ENCODE measurements around the gene ARV1.
"Not testable (repeated sequence)": the region's sequence is repeated elsewhere in the genome, so short reads cannot be mapped to it uniquely, and the experiment has no call there.

ARV1 gene

GRCh38 chr1:231027971-231028370 is 49.1 kb downstream of the ARV1 start:
- TF ChIP-seq, protein P1, sequence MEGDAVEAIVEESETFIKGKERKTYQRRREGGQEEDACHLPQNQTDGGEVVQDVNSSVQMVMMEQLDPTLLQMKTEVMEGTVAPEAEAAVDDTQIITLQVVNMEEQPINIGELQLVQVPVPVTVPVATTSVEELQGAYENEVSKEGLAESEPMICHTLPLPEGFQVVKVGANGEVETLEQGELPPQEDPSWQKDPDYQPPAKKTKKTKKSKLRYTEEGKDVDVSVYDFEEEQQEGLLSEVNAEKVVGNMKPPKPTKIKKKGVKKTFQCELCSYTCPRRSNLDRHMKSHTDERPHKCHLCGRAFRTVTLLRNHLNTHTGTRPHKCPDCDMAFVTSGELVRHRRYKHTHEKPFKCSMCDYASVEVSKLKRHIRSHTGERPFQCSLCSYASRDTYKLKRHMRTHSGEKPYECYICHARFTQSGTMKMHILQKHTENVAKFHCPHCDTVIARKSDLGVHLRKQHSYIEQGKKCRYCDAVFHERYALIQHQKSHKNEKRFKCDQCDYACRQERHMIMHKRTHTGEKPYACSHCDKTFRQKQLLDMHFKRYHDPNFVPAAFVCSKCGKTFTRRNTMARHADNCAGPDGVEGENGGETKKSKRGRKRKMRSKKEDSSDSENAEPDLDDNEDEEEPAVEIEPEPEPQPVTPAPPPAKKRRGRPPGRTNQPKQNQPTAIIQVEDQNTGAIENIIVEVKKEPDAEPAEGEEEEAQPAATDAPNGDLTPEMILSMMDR (IDR thresholded peaks at IDR 0.05; ENCODE audit: extremely low read depth, insufficient read depth, missing control alignments), result no peak
- no peak for DNase-seq (ENCODE audit: low spot score)
- in situ Hi-C loops (cut with MboI; ENCODE audit: low pct_unique_long_range_greater_than_20kb, low sequenced_read_pairs, unreplicated experiment), result no loop called here

GRCh38 chr1:231028682-231029081 is 49.8 kb downstream of the ARV1 start:
- TF ChIP-seq, protein P1 (IDR thresholded peaks at IDR 0.05; ENCODE audit: extremely low read depth, insufficient read depth, missing control alignments), result no peak
- in situ Hi-C loops (cut with MboI; ENCODE audit: low pct_unique_long_range_greater_than_20kb, low sequenced_read_pairs, unreplicated experiment), result no loop called here

DNA sequence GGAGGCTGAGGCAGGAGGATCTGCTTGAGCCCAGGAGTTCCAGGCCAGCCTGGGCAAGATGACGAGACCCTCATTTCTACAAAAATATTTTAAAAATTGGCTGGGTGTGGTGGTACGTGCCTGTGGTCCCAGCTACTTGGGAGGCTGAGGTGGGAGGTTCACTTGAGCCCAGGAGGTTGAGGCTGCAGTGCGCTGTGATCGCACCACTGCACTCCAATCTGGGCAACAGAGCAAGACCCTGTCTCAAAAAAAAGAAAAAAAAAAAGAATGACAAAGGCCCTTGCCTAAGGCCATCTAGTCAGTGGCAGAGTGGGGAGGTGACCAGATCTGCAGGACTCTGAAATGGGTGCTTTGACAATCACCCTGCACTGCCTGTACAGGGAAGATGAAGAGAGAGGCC is 50.4 kb downstream of the ARV1 start:
- in situ Hi-C loops (cut with MboI; ENCODE audit: low pct_unique_long_range_greater_than_20kb, low sequenced_read_pairs, unreplicated experiment); DNase-seq (ENCODE audit: low spot score): not testable (repeated sequence)

More at GRCh38 chr1:231028682-231029081, 49.8 kb downstream of the ARV1 start:
- DNase-seq (ENCODE audit: low spot score), result no peak

DNA sequence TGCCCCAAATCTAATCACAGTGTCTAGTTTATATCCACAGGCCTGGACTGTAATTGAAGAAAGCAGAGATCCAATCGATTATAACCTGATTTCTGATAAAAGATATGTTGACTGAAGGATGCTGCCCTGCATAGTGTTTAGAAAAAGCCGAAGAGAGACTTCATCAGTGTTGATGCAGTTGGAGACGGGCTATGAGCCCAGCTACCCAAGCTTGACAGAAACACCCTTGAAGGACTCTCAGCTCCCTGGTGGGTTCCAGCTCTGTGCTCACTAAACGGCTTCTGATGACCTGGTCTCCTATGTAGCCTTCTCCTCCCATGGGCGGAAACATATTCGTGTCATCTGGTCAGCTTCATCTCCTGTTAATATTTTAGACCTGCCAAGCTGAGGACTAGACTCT is 50.9 kb downstream of the ARV1 start:
- in situ Hi-C loops (cut with MboI; ENCODE audit: low pct_unique_long_range_greater_than_20kb, low sequenced_read_pairs, unreplicated experiment), result no loop called here
- no peak for DNase-seq (ENCODE audit: low spot score)
- TF ChIP-seq, protein P1 (IDR thresholded peaks at IDR 0.05; ENCODE audit: extremely low read depth, insufficient read depth, missing control alignments), result no peak

DNA sequence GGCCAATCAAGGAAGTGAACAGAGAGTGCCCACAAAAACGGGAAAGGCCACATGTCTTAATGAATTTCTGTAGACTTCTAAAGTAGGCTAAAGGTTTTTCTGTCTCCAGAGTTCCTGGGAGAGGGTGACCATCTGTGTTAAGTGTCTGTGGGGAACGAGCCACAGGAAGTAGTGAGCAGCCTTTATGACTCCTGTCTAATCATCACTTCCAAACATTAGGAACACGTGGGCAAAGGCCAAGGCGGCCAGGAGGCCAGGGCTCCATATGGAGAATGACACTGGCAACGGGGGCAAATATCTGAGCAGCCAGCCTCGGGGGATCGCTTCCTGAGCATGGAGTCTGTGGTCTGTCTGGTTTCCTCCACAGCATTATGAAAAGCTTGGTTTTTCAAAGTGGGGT is 54.1 kb downstream of the ARV1 start:
- in situ Hi-C loops (cut with MboI; ENCODE audit: low pct_unique_long_range_greater_than_20kb, low sequenced_read_pairs, unreplicated experiment), result no loop called here
- no peak for DNase-seq (ENCODE audit: low spot score)
- TF ChIP-seq, protein P1 (IDR thresholded peaks at IDR 0.05; ENCODE audit: extremely low read depth, insufficient read depth, missing control alignments), result no peak

GRCh38 chr1:231035799-231036198 is 56.9 kb downstream of the ARV1 start:
- DNase-seq (ENCODE audit: low spot score), result no peak
- in situ Hi-C loops (cut with MboI; ENCODE audit: low pct_unique_long_range_greater_than_20kb, low sequenced_read_pairs, unreplicated experiment), result no loop called here
- TF ChIP-seq, protein P1 (IDR thresholded peaks at IDR 0.05; ENCODE audit: extremely low read depth, insufficient read depth, missing control alignments), result no peak

GRCh38 chr1:231036416-231036815 is 57.5 kb downstream of the ARV1 start:
- no peak for DNase-seq (ENCODE audit: low spot score)
- TF ChIP-seq, protein P1 (IDR thresholded peaks at IDR 0.05; ENCODE audit: extremely low read depth, insufficient read depth, missing control alignments), result no peak
- in situ Hi-C loops (cut with MboI; ENCODE audit: low pct_unique_long_range_greater_than_20kb, low sequenced_read_pairs, unreplicated experiment), result no loop called here
